BLaER1 treated with 17β-estradiol and CSF1 and Interleukin-3, amounts not matched to agents 10 nM and 100 nM (cell line): ENCODE measurements around the gene RCE1.

Experiments
- H3K27ac ChIP-seq, 11 experiments: shearing (Covaris generic); formaldehyde crosslinking; 2 replicates each; pipeline ENCODE4 v1.8.1; 2022
- H3K27me3 ChIP-seq, 11 experiments: shearing (Covaris generic); formaldehyde crosslinking; 2 replicates each; pipeline ENCODE4 v1.8.1; 2022
- H3K36me3 ChIP-seq, 11 experiments: shearing (Covaris generic); formaldehyde crosslinking; 2 replicates each; pipeline ENCODE4 v1.8.1; 2022
- H3K4me1 ChIP-seq, 10 experiments: shearing (Covaris generic); formaldehyde crosslinking; 2 replicates each; pipeline ENCODE4 v1.8.1; 2022
- H3K4me2 ChIP-seq, 11 experiments: shearing (Covaris generic); formaldehyde crosslinking; 2 replicates each; pipeline ENCODE4 v1.8.1; 2022
- H3K4me3 ChIP-seq, 10 experiments: shearing (Covaris generic); formaldehyde crosslinking; 2 replicates each; pipeline ENCODE4 v1.8.1; 2022
- H3K9ac ChIP-seq, 11 experiments: shearing (Covaris generic); formaldehyde crosslinking; 2 replicates each; pipeline ENCODE4 v1.8.1; 2022
- H3K9me3 ChIP-seq, 11 experiments: shearing (Covaris generic); formaldehyde crosslinking; replicated peaks in 1 of 11; 2 replicates each; pipeline ENCODE4 v1.8.1; 2022
- H4K20me1 ChIP-seq, 11 experiments: shearing (Covaris generic); formaldehyde crosslinking; 2 replicates each; pipeline ENCODE4 v1.8.1; 2022
- Cebpa-rat ChIP-seq, 11 experiments: shearing (Covaris generic); IDR thresholded peaks; 2 replicates each; pipeline ENCODE4 v1.8.1; 2022

The RCE1 gene

DNA sequence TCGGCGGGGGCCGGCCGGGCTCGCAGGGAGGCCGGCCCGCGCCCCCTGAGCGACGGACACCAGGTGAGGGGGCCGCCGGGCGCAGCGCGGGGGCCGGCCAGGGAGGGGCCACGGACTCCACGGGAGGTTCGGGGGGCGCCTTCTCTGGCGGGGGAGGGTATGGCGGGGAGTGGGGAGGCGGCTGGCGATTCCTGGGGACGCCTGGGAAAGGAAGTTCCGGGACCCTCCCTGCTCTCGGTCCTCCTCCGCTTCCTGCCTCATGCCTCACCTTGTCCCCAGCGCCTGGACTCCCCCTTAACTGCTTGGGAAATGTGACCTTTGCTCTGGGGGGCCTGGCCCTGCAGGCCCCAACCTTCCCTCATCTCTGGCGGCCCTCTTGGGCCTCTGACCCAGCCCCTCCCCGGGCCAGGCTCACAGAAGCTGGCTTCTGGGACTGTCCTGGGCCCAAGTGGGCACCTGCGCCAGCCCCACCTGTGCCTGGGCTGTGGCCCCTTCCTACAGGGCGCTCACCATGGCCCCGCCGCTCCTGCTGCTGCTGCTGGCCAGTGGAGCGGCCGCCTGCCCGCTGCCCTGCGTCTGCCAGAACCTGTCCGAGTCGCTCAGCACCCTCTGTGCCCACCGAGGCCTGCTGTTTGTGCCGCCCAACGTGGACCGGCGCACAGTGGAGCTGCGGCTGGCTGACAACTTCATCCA is 14.1 kb downstream of the RCE1 start:
- Histone ChIP-seq H3K27ac (peak overlapping the region; percentile 65 to 100 (median 99)), H3K9me3 (no peaks in the 10 kb centered on the region)

DNA sequence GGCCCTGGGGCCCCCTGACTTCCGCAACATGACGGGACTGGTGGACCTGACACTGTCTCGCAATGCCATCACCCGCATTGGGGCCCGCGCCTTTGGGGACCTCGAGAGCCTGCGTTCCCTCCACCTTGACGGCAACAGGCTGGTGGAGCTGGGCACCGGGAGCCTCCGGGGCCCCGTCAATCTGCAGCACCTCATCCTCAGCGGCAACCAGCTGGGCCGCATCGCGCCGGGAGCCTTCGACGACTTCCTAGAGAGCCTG is 14.6 kb downstream of the RCE1 start:
- H3K27me3 ChIP-seq = no peaks in the 10 kb centered on the region
- H3K4me2 ChIP-seq = peak overlapping the region; percentile 86 to 100 (median 98)
- H3K36me3 ChIP-seq = peaks cover 21 to 47% (median 38%) of the 10 kb centered on the region in 11 experiments; a peak in 21 of 22 replicates
- H3K9ac ChIP-seq = peak overlapping the region; percentile 89 to 100 (median 98); a peak in 21 of 22 replicates
- H3K27ac ChIP-seq = peak overlapping the region in 10 of 11 experiments; percentile 75 to 100 (median 99); a peak in 19 of 22 replicates
- peak overlapping the region; percentile 80 to 98 (median 91) for H3K4me3 ChIP-seq
- no peak for TF ChIP-seq Cebpa-rat (IDR thresholded peaks at IDR 0.05)
- peaks cover 13 to 55% (median 51%) of the 10 kb centered on the region in 11 experiments; a peak in 21 of 22 replicates for H4K20me1 ChIP-seq
- H3K4me1 ChIP-seq = peaks cover 57 to 82% (median 75%) of the 10 kb centered on the region in 10 experiments
- no peaks in the 10 kb centered on the region for H3K9me3 ChIP-seq

More for the DNA sequence above, 14.1 kb downstream of the RCE1 start:
- peak overlapping the region; percentile 80 to 98 (median 91) for H3K4me3 ChIP-seq
- peak overlapping the region; percentile 86 to 100 (median 98) for H3K4me2 ChIP-seq
- peak overlapping the region; percentile 89 to 100 (median 98) for H3K9ac ChIP-seq
- H3K27me3 ChIP-seq = no peaks in the 10 kb centered on the region
- peaks cover 13 to 50% (median 47%) of the 10 kb centered on the region in 11 experiments; a peak in 21 of 22 replicates for H4K20me1 ChIP-seq
- H3K36me3 ChIP-seq = peaks cover 16 to 46% (median 38%) of the 10 kb centered on the region in 11 experiments; a peak in 21 of 22 replicates
- peaks cover 59 to 84% (median 74%) of the 10 kb centered on the region in 10 experiments for H3K4me1 ChIP-seq
- no peak for TF ChIP-seq Cebpa-rat (IDR thresholded peaks at IDR 0.05)

DNA sequence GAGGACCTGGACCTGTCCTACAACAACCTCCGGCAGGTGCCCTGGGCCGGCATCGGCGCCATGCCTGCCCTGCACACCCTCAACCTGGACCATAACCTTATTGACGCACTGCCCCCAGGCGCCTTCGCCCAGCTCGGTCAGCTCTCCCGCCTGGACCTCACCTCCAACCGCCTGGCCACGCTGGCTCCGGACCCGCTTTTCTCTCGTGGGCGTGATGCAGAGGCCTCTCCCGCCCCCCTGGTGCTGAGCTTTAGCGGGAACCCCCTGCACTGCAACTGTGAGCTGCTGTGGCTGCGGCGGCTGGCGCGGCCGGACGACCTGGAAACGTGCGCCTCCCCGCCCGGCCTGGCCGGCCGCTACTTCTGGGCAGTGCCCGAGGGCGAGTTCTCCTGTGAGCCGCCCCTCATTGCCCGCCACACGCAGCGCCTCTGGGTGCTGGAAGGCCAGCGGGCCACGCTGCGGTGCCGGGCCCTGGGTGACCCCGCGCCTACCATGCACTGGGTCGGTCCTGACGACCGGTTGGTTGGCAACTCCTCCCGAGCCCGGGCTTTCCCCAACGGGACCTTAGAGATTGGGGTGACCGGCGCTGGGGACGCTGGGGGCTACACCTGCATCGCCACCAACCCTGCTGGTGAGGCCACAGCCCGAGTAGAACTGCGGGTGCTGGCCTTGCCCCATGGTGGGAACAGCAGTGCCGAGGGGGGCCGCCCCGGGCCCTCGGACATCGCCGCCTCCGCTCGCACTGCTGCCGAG is 15.1 kb downstream of the RCE1 start:
- peak overlapping the region in 10 of 11 experiments; percentile 75 to 100 (median 99); a peak in 17 of 22 replicates for H3K27ac ChIP-seq
- no peaks in the 10 kb centered on the region for H3K9me3 ChIP-seq
- H3K9ac ChIP-seq = peak overlapping the region; percentile 89 to 100 (median 98); a peak in 21 of 22 replicates
- peak overlapping the region; percentile 86 to 100 (median 98) for H3K4me2 ChIP-seq
- no peaks in the 10 kb centered on the region for H3K27me3 ChIP-seq
- no peak for TF ChIP-seq Cebpa-rat (IDR thresholded peaks at IDR 0.05)
- peak overlapping the region; percentile 80 to 98 (median 91); a peak in 18 of 20 replicates for H3K4me3 ChIP-seq
- peaks cover 57 to 78% (median 74%) of the 10 kb centered on the region in 10 experiments for H3K4me1 ChIP-seq
- H3K36me3 ChIP-seq = peaks cover 22 to 50% (median 38%) of the 10 kb centered on the region in 11 experiments; a peak in 21 of 22 replicates
- H4K20me1 ChIP-seq = peaks cover 13 to 58% (median 51%) of the 10 kb centered on the region in 11 experiments; a peak in 21 of 22 replicates

DNA sequence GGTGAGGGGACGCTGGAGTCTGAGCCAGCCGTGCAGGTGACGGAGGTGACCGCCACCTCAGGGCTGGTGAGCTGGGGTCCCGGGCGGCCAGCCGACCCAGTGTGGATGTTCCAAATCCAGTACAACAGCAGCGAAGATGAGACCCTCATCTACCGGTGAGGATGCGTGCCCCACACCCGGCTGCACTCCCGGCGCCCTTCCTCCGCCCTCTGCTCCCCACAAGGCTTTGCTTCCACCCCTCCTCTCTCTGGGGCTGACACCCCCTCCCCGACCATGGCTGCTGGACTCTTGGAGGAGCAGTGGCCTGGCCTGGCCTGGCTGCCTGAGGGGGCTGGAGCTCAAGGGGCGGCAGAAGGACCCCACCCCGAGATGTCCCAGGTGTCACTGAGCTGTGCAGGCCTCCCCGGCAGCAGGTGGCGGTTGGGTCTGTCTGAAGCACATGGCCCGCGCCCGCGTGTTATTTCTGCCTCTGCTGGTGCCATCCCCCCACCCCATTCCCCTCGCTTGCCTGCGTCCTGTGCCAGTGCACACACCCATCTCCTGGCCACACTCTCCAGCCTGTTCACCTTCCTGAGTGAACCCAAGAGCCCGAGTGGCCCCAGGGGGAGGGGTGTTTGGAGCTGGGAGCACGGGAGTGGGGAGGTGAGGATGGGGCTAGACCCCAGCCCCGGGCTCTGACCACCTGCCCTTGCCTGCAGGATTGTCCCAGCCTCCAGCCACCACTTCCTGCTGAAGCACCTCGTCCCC is 15.9 kb downstream of the RCE1 start:
- Histone ChIP-seq H3K9ac (peak overlapping the region in 10 of 11 experiments; percentile 13 to 100 (median 98); a peak in 17 of 22 replicates), H3K27ac (peak overlapping the region in 5 of 11 experiments; percentile 96 to 100 (median 99); a peak in 11 of 22 replicates)

DNA sequence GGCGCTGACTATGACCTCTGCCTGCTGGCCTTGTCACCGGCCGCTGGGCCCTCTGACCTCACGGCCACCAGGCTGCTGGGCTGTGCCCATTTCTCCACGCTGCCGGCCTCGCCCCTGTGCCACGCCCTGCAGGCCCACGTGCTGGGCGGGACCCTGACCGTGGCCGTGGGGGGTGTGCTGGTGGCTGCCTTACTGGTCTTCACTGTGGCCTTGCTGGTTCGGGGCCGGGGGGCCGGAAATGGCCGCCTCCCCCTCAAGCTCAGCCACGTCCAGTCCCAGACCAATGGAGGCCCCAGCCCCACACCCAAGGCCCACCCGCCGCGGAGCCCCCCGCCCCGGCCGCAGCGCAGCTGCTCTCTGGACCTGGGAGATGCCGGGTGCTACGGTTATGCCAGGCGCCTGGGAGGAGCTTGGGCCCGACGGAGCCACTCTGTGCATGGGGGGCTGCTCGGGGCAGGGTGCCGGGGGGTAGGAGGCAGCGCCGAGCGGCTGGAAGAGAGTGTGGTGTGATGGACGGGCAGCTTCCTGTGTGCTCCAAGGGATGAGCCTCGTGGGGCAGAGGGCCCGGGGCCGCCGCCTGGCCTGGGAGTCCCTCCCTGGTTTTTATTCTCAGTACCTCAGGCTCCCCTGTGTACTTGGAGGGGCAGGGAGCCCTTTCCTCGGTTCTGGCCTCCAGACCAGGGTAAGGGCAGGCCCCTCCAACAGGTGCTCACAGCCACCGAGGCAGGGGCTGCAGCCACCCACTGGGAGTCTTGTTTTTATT is 16.6 kb downstream of the RCE1 start:
- H3K4me1 ChIP-seq = peaks cover 51 to 76% (median 68%) of the 10 kb centered on the region in 10 experiments
- peaks cover 13 to 73% (median 51%) of the 10 kb centered on the region in 11 experiments; a peak in 21 of 22 replicates for H4K20me1 ChIP-seq
- peak overlapping the region; percentile 8 to 100 (median 97); a peak in 16 of 22 replicates for H3K9ac ChIP-seq
- H3K27ac ChIP-seq = peak overlapping the region in 5 of 11 experiments; percentile 9 to 100 (median 99); a peak in 9 of 22 replicates
- TF ChIP-seq Cebpa-rat (IDR thresholded peaks at IDR 0.05) = no peak
- H3K9me3 ChIP-seq = no peaks in the 10 kb centered on the region
- H3K4me3 ChIP-seq = peak overlapping the region in 5 of 10 experiments; percentile 89 to 98 (median 93); a peak in 6 of 20 replicates
- H3K27me3 ChIP-seq = no peaks in the 10 kb centered on the region
- peaks cover 22 to 58% (median 38%) of the 10 kb centered on the region in 11 experiments; a peak in 21 of 22 replicates for H3K36me3 ChIP-seq
- peak overlapping the region; percentile 86 to 100 (median 98); a peak in 21 of 22 replicates for H3K4me2 ChIP-seq

More for the DNA sequence above, 15.9 kb downstream of the RCE1 start:
- Histone ChIP-seq H3K9me3 (no peaks in the 10 kb centered on the region), H3K4me3 (peak overlapping the region in 9 of 10 experiments; percentile 87 to 98 (median 91); a peak in 11 of 20 replicates), H4K20me1 (peaks cover 13 to 66% (median 51%) of the 10 kb centered on the region in 11 experiments; a peak in 21 of 22 replicates), H3K4me2 (peak overlapping the region; percentile 86 to 100 (median 98)), H3K36me3 (peaks cover 22 to 57% (median 38%) of the 10 kb centered on the region in 11 experiments; a peak in 21 of 22 replicates), H3K4me1 (peaks cover 52 to 76% (median 68%) of the 10 kb centered on the region in 10 experiments), H3K27me3 (no peaks in the 10 kb centered on the region)
- no peak for TF ChIP-seq Cebpa-rat (IDR thresholded peaks at IDR 0.05)

DNA sequence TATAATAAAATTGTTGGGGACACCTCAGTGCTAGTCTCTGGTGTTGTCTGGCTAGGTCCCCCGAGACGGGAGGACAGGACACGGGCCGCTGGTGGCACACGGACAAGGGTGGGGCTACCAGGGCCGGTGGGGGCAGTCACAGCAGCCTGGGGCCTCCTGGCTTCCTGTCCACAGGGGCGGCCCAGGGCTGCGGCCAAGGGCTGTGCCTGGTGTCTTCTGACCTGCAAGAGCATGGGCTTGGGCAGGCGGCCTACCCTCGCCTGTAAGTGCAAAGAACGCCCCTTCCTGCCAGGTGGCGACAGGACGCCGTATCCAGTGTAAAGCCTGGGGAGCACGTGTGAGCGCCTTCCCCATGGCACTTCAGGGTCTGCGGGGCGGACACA is 17.2 kb downstream of the RCE1 start:
- Histone ChIP-seq H3K27ac (peak overlapping the region in 6 of 11 experiments; percentile 4 to 99 (median 26); a peak in 8 of 22 replicates), H3K9ac (peak overlapping the region in 10 of 11 experiments; percentile 3 to 99 (median 30); a peak in 14 of 22 replicates), H3K4me1 (peaks cover 45 to 71% (median 62%) of the 10 kb centered on the region in 10 experiments), H3K27me3 (no peaks in the 10 kb centered on the region), H3K4me2 (peak overlapping the region in 10 of 11 experiments; percentile 47 to 100 (median 98); a peak in 21 of 22 replicates), H3K36me3 (peaks cover 22 to 58% (median 38%) of the 10 kb centered on the region in 11 experiments; a peak in 21 of 22 replicates), H4K20me1 (peaks cover 13 to 78% (median 51%) of the 10 kb centered on the region in 11 experiments; a peak in 21 of 22 replicates), H3K4me3 (peak overlapping the region in 2 of 10 experiments; percentile 48 to 89; a peak in 3 of 20 replicates), H3K9me3 (no peaks in the 10 kb centered on the region)
- TF ChIP-seq Cebpa-rat (IDR thresholded peaks at IDR 0.05) = no peak

DNA sequence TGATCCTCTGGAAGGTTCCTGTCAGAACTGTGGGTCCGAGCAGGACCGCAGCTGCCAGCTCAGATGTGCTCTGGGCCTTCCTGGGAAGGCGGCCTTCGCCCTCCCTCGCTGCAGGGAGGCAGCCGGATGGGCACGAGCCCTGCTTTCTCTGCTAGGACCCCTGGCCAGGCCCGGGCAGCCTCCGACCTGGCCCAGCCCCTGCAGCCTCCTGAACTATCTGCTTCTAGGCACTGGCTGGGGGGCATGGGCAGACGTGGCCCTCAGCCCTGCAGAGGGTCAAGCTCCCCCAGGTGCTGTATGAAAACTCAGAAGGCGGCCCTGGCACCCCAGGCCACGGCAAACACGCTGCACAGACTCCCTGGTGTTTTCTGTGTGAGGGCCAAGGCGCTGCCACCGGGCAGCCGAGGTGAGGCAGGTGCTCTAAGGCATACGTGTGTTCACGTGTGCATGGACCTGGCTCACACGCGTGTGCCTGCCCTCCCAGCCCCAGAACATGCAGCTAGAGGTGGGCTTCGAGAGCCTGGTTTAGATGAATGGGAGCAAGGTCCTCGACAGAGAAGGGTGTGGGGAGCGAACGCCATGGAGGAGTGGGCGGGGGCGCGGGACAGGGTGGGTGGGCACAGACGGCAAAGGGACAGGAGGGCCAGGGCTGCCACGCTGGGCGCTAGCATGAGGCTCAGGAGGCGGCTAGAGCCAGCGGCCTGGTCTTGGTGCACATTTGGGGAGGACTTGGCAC is 18.0 kb downstream of the RCE1 start:
- H3K4me1 ChIP-seq = peaks cover 42 to 66% (median 57%) of the 10 kb centered on the region in 10 experiments
- H3K4me3 ChIP-seq = no peak overlapping the region
- H3K4me2 ChIP-seq = peak overlapping the region in 6 of 11 experiments; percentile 93 to 100 (median 99); a peak in 11 of 22 replicates
- H3K27ac ChIP-seq = peak overlapping the region in 5 of 11 experiments; percentile 4 to 99 (median 14); a peak in 5 of 22 replicates
- peaks cover 22 to 58% (median 38%) of the 10 kb centered on the region in 11 experiments; a peak in 21 of 22 replicates for H3K36me3 ChIP-seq
- peak overlapping the region in 7 of 11 experiments; percentile 17 to 98 (median 40); a peak in 9 of 22 replicates for H3K9ac ChIP-seq
- no peaks in the 10 kb centered on the region for H3K9me3 ChIP-seq
- TF ChIP-seq Cebpa-rat (IDR thresholded peaks at IDR 0.05) = no peak
- H3K27me3 ChIP-seq = no peaks in the 10 kb centered on the region
- peaks cover 13 to 81% (median 51%) of the 10 kb centered on the region in 11 experiments; a peak in 21 of 22 replicates for H4K20me1 ChIP-seq
